Endothelial cell of umbilical vein (primary cell): ENCODE results near the gene MORN5.
"Not testable (repeated sequence)": the region's sequence is repeated elsewhere in the genome, so short reads cannot be mapped to it uniquely, and the experiment has no call there.

ENCODE experiments used
- EZH2 ChIP-seq: IDR thresholded peaks from 2 replicates; pipeline ENCODE4 v1.6.1; 2012; ENCODE audit warnings: borderline replicate concordance, low read depth, mild to moderate bottlenecking, moderate library complexity, low read length, inconsistent platforms; ENCODE audit not compliant: severe bottlenecking
- JUN ChIP-seq: IDR thresholded peaks from 2 replicates; pipeline ENCODE4 v1.6.1; 2011; ENCODE audit warnings: borderline replicate concordance, low read depth; ENCODE audit not compliant: insufficient read length, insufficient read depth
- MAX ChIP-seq: IDR thresholded peaks from 2 replicates; pipeline ENCODE4 v1.6.1; 2011; ENCODE audit not compliant: insufficient read depth, insufficient read length
- MYC ChIP-seq: IDR thresholded peaks from one replicate; pipeline ENCODE4 v1.6.1; 2011; ENCODE audit warnings: mild to moderate bottlenecking, low read depth, low read length
- POLR2A ChIP-seq: IDR thresholded peaks from 2 replicates; pipeline ENCODE4 v1.6.1; 2012; ENCODE audit warnings: low read depth, mild to moderate bottlenecking, control low read depth, low read length
- POLR2AphosphoS5 ChIP-seq: IDR thresholded peaks from 2 replicates; pipeline ENCODE4 v1.6.1; 2012; ENCODE audit warnings: low read depth, mild to moderate bottlenecking, control low read depth, low read length, moderate library complexity; ENCODE audit not compliant: insufficient read depth
- TF ChIP-seq, protein P1 (sequence below), 2 donors: IDR thresholded peaks; 1 replicate in 1 of 2; 2 replicates in 1 of 2; pipeline ENCODE4 v1.5.1; 2011; ENCODE audit warnings: low read length in 2 of 2, mild to moderate bottlenecking in 2 of 2, moderate library complexity in 2 of 2, control low read depth in 1 of 2, inconsistent platforms in 1 of 2, low read depth in 1 of 2; ENCODE audit not compliant: insufficient read depth in 1 of 2; ENCODE audit errors: extremely low read depth in 1 of 2

DNA sequence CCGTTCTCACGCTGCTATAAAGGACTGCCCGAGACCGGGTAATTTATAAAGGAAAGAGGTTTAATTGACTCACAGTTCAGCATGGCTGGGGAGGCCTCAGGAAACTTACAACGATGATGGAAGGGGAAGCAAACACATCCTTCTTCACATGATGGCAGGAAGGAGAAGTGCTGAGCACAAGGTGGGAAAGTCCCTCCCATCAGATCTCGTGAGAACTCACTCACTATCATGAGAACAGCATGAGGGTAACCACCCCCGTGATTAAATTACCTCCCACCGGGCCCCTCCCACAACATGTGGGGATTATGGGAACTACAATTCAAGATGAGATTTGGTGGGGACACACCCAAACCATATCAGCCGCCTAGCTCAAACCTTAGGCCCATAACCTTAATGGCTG is 42.5 kb upstream of the MORN5 start:
- TF ChIP-seq, protein P1, sequence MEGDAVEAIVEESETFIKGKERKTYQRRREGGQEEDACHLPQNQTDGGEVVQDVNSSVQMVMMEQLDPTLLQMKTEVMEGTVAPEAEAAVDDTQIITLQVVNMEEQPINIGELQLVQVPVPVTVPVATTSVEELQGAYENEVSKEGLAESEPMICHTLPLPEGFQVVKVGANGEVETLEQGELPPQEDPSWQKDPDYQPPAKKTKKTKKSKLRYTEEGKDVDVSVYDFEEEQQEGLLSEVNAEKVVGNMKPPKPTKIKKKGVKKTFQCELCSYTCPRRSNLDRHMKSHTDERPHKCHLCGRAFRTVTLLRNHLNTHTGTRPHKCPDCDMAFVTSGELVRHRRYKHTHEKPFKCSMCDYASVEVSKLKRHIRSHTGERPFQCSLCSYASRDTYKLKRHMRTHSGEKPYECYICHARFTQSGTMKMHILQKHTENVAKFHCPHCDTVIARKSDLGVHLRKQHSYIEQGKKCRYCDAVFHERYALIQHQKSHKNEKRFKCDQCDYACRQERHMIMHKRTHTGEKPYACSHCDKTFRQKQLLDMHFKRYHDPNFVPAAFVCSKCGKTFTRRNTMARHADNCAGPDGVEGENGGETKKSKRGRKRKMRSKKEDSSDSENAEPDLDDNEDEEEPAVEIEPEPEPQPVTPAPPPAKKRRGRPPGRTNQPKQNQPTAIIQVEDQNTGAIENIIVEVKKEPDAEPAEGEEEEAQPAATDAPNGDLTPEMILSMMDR (IDR thresholded peaks at IDR 0.05; ENCODE audit: extremely low read depth in 1 of 2, insufficient read depth in 1 of 2, low read depth in 1 of 2, low read length in 2 of 2): not testable (repeated sequence)
- not testable (repeated sequence) for TF ChIP-seq POLR2AphosphoS5, JUN, POLR2A, MYC, EZH2, MAX
